K562 (cell line): Measurements from ENCODE around the gene ZBTB2. TPM values are rescaled to one million over a fixed set of nuclear protein-coding genes. Genes with fewer than 3 reads are reported as not detected.

ENCODE experiments used
- ETV1 ChIP-seq: fragments of 450-650 bp; conservative IDR thresholded peaks from 2 replicates; pipeline ENCODE4 v1.6.1; 2016; ENCODE audit warnings: missing genetic modification characterization, control low read depth, low read depth, missing compliant biosample characterization
- ETV6 ChIP-seq, 3 experiments: fragments of 150-350 bp in 1 of 3; sonication (generic) in 1 of 3; formaldehyde crosslinking in 1 of 3; IDR thresholded peaks; 2 replicates each; pipeline versions ENCODE4 v1.6.1 to v1.8.0; 2014 to 2022; ENCODE audit warnings: borderline replicate concordance in 2 of 3, low read depth in 2 of 3, antibody characterized with exemption in 1 of 3, low read length in 1 of 3, mild to moderate bottlenecking in 1 of 3, missing genetic modification reagents in 1 of 3
- FOXJ2 ChIP-seq: fragments of 200-800 bp; sonication (Bioruptor generic); IDR thresholded peaks from 2 replicates; pipeline ENCODE4 v1.6.1; 2016; ENCODE audit warnings: missing genetic modification characterization, missing compliant biosample characterization
- LEF1 ChIP-seq: fragments of 450-650 bp; IDR thresholded peaks from 2 replicates; pipeline ENCODE4 v1.6.1; 2016; ENCODE audit warnings: mild to moderate bottlenecking
- RFX1 ChIP-seq: fragments of 450-650 bp; IDR thresholded peaks from 2 replicates; pipeline ENCODE4 v1.6.1; 2016; ENCODE audit warnings: mild to moderate bottlenecking, moderate library complexity
- RFX7 ChIP-seq: fragments of 250-450 bp; sonication (Bioruptor Pico); IDR thresholded peaks from 2 replicates; pipeline ENCODE4 v1.5.1; 2021; ENCODE audit warnings: mild to moderate bottlenecking
- SMAD2 ChIP-seq: fragments of 150-350 bp; IDR thresholded peaks from 2 replicates; pipeline ENCODE4 v1.6.1; 2014; ENCODE audit warnings: low read depth, mild to moderate bottlenecking, low read length
- TSC22D4 ChIP-seq: fragments of 450-650 bp; IDR thresholded peaks from 2 replicates; pipeline ENCODE4 v1.6.1; 2016; ENCODE audit warnings: missing genetic modification characterization, missing biosample characterization, control low read depth
- ZC3H4 ChIP-seq: sonication (generic); formaldehyde crosslinking; IDR thresholded peaks from 2 replicates; pipeline ENCODE4 v1.9.0; 2021; ENCODE audit warnings: missing genetic modification reagents, borderline replicate concordance
- ZNF316 ChIP-seq: fragments of 450-650 bp; IDR thresholded peaks from 2 replicates; pipeline ENCODE4 v1.6.1; 2016
- polyA plus RNA-seq, 8 experiments: library from polyadenylated mRNA; depleted of rRNA in 4 of 8; stranded (reverse) in 5 of 8; unstranded in 3 of 8; fragments of >200 nt; fragmentation: Nextera tagmentation in 2 of 8; fragmentation: Illumina TruSeq in 1 of 8; extraction: Ambion mirVana in 2 of 8; extraction: Trizol in 1 of 8; gene quantifications; 2 replicates each; pipeline versions ENCODE4 v1.2.1 to v1.2.3, GENCODE V29; 2011 to 2014; ENCODE audit warnings: inconsistent platforms in 1 of 8, missing spikeins in 1 of 8
- total RNA-seq, 7 experiments: library from RNA; depleted of rRNA in 6 of 7; stranded (reverse); fragments of >200 nt in 6 of 7; fragmentation: Illumina TruSeq in 2 of 7; extraction: Trizol in 2 of 7; gene quantifications; 2 replicates each; pipeline versions ENCODE4 v1.2.1 to v1.2.3, GENCODE V29; 2011 to 2021; ENCODE audit warnings: low replicate concordance in 1 of 7
- TF ChIP-seq, protein P1 (sequence below): fragments of 200-400 bp; formaldehyde crosslinking; IDR thresholded peaks from 2 replicates; pipeline ENCODE4 v1.6.1; 2017; ENCODE audit warnings: mild to moderate bottlenecking, low read depth, low read length, moderate library complexity
- TF ChIP-seq, protein P2 (sequence below), 2 experiments: IDR thresholded peaks in 1 of 2; conservative IDR thresholded peaks in 1 of 2; 2 replicates each; pipeline ENCODE4 v1.6.1; 2016; ENCODE audit warnings: low read depth in 2 of 2, mild to moderate bottlenecking in 1 of 2, missing compliant biosample characterization in 1 of 2, missing genetic modification characterization in 1 of 2, moderate library complexity in 1 of 2
- TF ChIP-seq, protein P3 (sequence below): sonication (generic); formaldehyde crosslinking; IDR thresholded peaks from 2 replicates; pipeline ENCODE4 v1.8.1; 2023; ENCODE audit warnings: missing genetic modification reagents, mild to moderate bottlenecking, borderline replicate concordance

Gene ZBTB2
- total and polyA plus RNA-seq, 9 of the 15 experiments (the other 6 are each of a cell fraction or from before 2014, with no cell fraction given): 5.1 to 26.2 (median 16.4) TPM

GRCh38 chr6:151391471-151392413 is at the start of gene ZBTB2 (continued):
- TF ChIP-seq ETV6 (IDR thresholded peaks at IDR 0.05; ENCODE audit: borderline replicate concordance in 1 of 2, low read depth in 2 of 2, low read length in 1 of 2) (no peak), ETV6 (CRISPR knock-in tag; IDR thresholded peaks at IDR 0.05; ENCODE audit: borderline replicate concordance) (no peak), ZC3H4 (CRISPR knock-in tag) (no peak), LEF1 (no peak), ZNF316 (no peak), FOXJ2 (tag) (peak; percentile 77), TSC22D4 (tag) (no peak), RFX7 (CRISPR knock-in tag) (no peak), ETV1 (no peak), RFX1 (peak; percentile 76), SMAD2 (no peak)
- TF ChIP-seq, protein P1, sequence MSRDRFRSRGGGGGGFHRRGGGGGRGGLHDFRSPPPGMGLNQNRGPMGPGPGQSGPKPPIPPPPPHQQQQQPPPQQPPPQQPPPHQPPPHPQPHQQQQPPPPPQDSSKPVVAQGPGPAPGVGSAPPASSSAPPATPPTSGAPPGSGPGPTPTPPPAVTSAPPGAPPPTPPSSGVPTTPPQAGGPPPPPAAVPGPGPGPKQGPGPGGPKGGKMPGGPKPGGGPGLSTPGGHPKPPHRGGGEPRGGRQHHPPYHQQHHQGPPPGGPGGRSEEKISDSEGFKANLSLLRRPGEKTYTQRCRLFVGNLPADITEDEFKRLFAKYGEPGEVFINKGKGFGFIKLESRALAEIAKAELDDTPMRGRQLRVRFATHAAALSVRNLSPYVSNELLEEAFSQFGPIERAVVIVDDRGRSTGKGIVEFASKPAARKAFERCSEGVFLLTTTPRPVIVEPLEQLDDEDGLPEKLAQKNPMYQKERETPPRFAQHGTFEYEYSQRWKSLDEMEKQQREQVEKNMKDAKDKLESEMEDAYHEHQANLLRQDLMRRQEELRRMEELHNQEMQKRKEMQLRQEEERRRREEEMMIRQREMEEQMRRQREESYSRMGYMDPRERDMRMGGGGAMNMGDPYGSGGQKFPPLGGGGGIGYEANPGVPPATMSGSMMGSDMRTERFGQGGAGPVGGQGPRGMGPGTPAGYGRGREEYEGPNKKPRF: no peak
- TF ChIP-seq, protein P2, sequence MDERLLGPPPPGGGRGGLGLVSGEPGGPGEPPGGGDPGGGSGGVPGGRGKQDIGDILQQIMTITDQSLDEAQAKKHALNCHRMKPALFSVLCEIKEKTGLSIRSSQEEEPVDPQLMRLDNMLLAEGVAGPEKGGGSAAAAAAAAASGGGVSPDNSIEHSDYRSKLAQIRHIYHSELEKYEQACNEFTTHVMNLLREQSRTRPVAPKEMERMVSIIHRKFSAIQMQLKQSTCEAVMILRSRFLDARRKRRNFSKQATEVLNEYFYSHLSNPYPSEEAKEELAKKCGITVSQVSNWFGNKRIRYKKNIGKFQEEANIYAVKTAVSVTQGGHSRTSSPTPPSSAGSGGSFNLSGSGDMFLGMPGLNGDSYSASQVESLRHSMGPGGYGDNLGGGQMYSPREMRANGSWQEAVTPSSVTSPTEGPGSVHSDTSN (CRISPR knock-in tag; IDR thresholded peaks at IDR 0.05; ENCODE audit: low read depth): no peak
- TF ChIP-seq, protein P2 (tag; conservative IDR thresholded peaks at IDR 0.05; ENCODE audit: low read depth): no peak
- TF ChIP-seq, protein P3, sequence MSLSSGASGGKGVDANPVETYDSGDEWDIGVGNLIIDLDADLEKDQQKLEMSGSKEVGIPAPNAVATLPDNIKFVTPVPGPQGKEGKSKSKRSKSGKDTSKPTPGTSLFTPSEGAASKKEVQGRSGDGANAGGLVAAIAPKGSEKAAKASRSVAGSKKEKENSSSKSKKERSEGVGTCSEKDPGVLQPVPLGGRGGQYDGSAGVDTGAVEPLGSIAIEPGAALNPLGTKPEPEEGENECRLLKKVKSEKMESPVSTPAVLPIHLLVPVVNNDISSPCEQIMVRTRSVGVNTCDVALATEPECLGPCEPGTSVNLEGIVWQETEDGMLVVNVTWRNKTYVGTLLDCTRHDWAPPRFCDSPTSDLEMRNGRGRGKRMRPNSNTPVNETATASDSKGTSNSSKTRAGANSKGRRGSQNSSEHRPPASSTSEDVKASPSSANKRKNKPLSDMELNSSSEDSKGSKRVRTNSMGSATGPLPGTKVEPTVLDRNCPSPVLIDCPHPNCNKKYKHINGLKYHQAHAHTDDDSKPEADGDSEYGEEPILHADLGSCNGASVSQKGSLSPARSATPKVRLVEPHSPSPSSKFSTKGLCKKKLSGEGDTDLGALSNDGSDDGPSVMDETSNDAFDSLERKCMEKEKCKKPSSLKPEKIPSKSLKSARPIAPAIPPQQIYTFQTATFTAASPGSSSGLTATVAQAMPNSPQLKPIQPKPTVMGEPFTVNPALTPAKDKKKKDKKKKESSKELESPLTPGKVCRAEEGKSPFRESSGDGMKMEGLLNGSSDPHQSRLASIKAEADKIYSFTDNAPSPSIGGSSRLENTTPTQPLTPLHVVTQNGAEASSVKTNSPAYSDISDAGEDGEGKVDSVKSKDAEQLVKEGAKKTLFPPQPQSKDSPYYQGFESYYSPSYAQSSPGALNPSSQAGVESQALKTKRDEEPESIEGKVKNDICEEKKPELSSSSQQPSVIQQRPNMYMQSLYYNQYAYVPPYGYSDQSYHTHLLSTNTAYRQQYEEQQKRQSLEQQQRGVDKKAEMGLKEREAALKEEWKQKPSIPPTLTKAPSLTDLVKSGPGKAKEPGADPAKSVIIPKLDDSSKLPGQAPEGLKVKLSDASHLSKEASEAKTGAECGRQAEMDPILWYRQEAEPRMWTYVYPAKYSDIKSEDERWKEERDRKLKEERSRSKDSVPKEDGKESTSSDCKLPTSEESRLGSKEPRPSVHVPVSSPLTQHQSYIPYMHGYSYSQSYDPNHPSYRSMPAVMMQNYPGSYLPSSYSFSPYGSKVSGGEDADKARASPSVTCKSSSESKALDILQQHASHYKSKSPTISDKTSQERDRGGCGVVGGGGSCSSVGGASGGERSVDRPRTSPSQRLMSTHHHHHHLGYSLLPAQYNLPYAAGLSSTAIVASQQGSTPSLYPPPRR (CRISPR knock-in tag): no peak
